ENCODE data around the gene CACFD1.

DNA sequence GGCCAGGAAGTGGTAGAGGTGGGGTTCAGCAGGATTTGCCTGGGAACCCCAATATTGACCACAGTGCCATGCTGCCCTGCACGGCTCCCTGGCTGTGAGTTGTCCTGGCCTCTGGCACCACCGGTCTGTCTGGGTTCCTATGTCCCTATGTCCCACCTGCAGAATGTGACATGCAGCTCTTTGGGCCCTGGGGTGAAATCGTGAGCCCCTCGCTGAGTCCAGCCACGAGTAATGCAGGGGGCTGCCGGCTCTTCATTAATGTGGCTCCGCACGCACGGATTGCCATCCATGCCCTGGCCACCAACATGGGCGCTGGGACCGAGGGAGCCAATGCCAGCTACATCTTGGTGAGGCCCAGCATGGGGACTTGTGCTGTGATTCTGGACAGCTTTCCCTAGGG, 2.0 kb upstream of the CACFD1 start:
- TF ChIP-seq, protein P1, sequence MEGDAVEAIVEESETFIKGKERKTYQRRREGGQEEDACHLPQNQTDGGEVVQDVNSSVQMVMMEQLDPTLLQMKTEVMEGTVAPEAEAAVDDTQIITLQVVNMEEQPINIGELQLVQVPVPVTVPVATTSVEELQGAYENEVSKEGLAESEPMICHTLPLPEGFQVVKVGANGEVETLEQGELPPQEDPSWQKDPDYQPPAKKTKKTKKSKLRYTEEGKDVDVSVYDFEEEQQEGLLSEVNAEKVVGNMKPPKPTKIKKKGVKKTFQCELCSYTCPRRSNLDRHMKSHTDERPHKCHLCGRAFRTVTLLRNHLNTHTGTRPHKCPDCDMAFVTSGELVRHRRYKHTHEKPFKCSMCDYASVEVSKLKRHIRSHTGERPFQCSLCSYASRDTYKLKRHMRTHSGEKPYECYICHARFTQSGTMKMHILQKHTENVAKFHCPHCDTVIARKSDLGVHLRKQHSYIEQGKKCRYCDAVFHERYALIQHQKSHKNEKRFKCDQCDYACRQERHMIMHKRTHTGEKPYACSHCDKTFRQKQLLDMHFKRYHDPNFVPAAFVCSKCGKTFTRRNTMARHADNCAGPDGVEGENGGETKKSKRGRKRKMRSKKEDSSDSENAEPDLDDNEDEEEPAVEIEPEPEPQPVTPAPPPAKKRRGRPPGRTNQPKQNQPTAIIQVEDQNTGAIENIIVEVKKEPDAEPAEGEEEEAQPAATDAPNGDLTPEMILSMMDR (conservative IDR thresholded peaks at IDR 0.05; ENCODE audit: low read depth in 2 of 2): no peak
- TF ChIP-seq JUNB (IDR thresholded peaks at IDR 0.05; ENCODE audit: unreplicated experiment) (no peak), POLR2AphosphoS5 (IDR thresholded peaks at IDR 0.05; ENCODE audit: low read depth) (no peak), EZH2 (IDR thresholded peaks at IDR 0.05; ENCODE audit: low read depth, unreplicated experiment) (no peak), NANOG (IDR thresholded peaks at IDR 0.05; ENCODE audit: borderline replicate concordance) (no peak)

Measured in GM23338 (cell line).